ENCODE data around the gene TBC1D16.
A peak's percentile ranks its signal among the peaks of the same experiment; 100 is the strongest.
"Not testable (repeated sequence)": the region's sequence is repeated elsewhere in the genome, so short reads cannot be mapped to it uniquely, and the experiment has no call there.

TBC1D16 gene

DNA sequence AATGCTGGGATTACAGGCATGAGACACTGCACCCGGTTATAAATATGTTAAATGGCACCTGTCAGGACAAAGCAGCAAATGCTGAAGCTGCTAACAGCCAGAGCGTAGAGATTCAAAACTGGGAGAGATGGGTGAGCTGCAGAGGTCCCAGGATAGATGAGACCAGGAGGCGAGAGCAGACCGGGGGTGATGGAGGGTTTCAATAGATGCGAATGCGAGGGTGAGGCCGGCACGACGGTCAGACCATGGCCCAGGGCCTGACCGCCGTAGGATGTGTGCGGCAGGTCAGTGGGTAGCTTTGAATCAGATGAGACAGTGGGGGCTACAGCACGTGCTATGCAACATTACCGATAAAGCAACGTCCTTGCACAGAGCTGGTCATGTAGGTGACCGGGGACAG is 15.0 kb upstream of the TBC1D16 start:
- DNase-seq: no peak

- no peak for DNase-seq
Measured at GRCh38 chr17:80049986-80050385, 14.3 kb upstream of the TBC1D16 start.

DNA sequence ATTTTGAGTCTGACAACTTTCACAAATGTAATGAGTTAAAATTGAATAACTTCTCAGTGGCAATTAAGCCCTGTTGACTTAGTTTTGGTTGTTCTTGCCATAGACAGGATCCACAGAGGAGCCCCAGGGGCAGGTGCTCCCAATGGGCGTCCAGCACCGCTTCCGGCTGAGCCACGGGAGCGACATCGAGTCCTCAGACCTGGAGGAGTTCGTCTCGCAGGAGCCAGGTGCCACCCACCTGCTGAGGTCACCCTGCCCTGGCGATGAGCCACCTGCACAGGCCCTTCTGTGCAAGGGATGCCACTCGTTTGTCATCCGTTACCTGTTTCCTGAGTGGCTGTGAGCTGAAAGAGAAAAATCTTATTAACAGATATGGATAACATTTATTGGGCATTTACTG is 11.5 kb upstream of the TBC1D16 start:
- no peak for DNase-seq

GRCh38 chr17:80046709-80047108 is 11.0 kb upstream of the TBC1D16 start:
- not testable (repeated sequence) for DNase-seq

DNA sequence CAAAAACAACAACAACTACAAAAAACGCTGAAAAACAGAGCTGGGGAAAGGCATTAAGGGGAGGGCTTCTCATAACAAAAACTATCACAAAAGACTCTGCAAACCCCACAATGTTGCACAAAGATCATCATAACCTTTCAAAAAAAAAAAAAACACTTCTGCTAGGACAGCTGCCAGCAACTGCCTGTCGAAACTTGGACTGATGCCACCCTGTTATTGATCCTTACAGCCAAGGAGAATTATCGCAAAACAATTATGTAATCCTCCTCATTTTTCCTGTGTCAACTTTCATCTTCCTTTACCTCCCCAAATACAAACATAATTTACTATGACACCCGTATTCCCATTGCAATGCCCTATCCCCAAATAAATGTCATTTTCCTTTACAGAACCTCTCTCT is 10.0 kb upstream of the TBC1D16 start:
- DNase-seq: no peak

DNA sequence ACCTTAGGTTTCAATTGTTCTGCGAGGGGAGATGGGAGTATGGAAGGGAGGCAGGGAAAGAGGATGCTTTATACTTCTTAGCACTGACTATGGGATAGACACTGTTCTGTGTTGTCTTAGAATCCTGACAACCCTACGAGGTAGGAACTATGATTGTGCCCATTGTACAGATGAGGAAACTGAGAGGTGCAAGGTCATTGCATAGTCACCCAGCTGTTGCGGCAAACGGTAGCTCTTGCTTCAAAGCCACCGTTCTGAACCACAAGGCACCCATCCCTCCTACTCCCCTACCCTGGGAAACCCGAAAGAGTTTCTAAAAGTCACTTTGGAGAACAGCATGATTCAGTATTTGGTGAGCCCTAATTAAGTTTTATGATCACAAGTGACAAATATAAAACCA is 8.3 kb upstream of the TBC1D16 start:
- no peak for DNase-seq

- no peak for DNase-seq
Measured at GRCh38 chr17:80036715-80037477, 1.2 kb upstream of the TBC1D16 start.

GRCh38 chr17:80035937-80036714 is 454 bp upstream of the TBC1D16 start, which contains the start of gene CCDC40:
Gene CCDC40, plus strand, starts transcription at chr17:80036642. Its CDS starts 21 bp downstream, at chr17:80036663.
- peak; percentile 81 to 85 for DNase-seq

GRCh38 chr17:80034791-80035686 is 633 bp downstream of the TBC1D16 start:
- DNase-seq: peak; percentile 37

GRCh38 chr17:80033840-80034239 is 1.8 kb downstream of the TBC1D16 start:
- no peak for DNase-seq

GRCh38 chr17:80032614-80033171 is 3.0 kb downstream of the TBC1D16 start:
- no peak for DNase-seq

DNA sequence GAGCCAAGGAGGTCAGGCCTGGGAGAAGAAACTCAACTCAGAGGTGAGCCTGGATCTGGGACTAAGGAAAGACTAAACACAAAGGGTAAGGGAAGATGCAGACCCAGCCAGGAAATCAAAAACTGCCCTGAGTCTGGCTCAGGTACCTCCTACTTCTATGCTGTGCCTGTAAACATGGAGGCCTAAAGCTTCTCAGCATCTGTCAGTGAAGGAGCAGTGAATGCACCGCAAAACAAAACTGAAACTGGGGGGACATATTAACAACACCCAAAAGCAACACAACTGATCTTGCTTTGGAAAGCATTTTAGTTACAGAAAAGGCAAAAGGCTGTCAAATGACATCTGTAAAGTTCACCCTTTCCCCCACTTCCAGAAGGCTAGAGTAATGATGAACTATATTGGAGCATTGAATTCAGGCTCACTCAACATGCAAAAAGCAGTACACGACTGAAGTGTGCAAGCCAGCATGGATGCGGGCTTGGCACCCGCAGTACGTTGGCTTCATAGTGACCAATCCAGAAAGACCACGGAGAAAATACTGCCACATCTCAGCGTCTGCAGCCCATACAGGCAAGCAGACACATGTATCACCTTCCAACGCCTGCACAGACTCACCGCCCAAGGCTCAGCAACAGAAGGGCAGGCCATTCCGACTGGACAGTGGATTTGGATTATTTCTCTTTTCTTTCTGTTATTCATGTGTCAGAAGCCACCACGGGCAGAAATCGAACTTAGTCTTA is 3.8 kb downstream of the TBC1D16 start:
- DNase-seq: no peak

DNA sequence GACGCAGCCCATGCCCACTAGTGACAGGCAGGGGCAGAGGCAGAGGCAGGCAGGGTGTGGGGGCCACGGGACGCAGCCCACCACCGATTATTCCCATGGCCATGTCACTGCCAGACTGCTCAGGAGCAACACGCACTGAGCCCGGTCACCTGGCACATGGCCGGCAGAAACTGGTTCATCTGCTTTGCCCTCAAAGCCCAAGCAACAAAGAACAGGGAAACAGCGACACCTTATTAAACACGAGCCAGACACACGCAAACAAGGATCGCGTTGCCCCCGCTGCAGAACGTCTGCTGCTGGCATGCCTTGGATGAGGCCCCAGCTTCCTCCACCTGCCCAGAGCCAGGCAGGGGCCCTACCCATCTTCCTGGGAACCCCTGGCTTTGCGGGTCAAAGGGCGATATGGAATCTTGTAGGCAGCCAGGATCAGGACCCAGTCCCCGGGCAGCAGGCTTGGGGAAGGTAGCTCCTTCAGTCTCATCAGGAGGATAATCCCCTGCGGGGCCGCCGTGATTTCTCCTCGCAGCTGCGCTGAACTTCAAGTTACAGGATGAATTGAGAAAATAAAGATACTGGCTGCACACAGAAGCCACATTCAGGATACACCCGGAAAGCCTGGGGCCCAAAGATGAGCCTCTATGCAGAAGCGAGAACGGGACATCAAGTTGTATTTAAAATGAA is 4.8 kb downstream of the TBC1D16 start:
- no peak for DNase-seq

DNA sequence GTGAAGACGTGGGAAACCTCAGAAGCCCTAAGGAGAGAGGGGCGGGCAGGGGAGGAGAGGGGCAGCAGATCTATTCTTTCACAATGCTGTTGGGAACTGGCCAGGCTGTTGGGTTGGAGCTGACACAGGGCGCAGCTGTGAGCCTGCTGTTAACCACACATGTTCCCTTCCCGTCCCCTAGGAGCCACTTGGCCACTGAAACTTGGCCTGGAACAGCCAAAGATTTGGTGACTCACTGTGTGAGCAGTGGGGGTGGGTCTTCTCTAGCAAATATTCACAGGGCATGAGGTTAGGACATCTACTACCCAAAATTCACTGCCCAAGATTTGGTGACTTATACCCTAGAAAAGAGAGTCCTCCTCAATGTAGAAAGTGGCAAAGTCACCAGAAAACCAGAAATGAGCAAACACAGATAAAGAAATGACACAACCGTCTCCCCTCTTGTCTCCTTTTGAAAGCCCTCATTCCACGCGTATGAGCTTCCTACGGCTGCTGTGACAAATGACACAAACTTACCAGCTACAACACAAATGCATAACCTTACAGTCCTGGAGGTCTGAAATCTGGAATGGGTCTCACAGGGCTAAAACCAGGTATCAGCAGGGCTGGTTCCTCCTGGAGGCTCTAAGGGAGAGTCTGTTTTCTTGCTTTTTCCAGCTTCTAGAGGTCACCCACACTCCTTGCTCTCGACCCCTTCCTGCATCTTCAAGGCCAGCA is 6.3 kb downstream of the TBC1D16 start:
- peak; percentile 69 to 72 for DNase-seq

DNA sequence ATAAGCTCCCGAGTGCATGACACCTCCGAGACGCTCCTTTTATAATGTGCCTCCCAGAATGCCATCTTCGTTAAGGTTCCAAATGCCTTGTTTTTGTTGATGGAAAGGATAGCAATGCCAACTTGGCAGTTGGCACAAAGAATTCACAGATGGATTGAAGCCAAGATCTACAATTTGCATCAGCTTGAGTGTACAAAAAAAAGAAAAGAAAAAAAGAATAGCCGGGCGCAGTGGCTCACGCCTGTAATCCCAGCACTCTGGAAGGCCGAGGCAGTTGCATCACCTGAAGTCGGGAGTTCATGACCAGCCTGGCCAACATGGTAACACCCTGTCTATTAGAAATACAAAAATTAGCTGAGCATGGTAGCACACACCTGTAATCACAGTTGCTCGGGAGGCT is 7.6 kb downstream of the TBC1D16 start:
- DNase-seq: no peak

DNA sequence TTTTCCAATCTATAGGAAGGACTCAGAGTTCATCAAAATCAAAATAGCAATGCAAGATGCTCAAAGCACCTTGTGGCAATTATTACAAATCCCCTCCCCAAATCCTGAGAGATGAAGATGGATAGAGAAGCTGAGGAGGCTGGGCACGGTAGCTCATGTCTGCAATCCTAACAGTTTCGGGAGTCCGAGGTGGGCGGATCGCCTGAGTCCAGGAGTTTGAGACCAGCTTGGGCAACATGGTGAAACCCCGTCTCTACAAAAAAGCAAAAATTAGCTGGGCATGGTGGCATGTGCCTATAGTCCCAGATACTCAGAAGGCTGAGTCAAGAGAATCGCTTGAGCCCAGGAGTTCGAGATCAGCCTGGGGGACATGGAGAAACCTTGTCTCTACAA is 8.6 kb downstream of the TBC1D16 start:
- no peak for DNase-seq

- no peak for DNase-seq
Measured at GRCh38 chr17:80026359-80027042, 9.2 kb downstream of the TBC1D16 start.

DNA sequence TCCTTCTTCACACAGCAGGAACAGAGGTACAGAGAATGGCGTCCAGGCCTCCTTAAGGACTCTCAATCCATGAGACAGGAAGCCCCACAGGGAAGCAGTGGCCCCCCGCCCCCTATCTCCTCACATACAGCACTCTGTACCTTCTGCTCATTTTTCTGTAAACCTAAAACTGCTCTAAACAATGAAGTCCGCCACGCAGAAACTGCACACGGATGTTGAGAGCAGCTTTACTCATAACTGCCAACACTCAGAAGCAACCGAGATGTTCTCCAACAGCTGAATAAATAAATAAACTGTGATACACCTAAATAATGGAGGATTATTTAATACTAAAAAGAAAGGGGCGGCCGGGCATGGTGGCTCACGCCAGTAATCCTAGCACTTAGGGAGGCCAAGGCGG is 9.9 kb downstream of the TBC1D16 start:
- no peak for DNase-seq

DNA sequence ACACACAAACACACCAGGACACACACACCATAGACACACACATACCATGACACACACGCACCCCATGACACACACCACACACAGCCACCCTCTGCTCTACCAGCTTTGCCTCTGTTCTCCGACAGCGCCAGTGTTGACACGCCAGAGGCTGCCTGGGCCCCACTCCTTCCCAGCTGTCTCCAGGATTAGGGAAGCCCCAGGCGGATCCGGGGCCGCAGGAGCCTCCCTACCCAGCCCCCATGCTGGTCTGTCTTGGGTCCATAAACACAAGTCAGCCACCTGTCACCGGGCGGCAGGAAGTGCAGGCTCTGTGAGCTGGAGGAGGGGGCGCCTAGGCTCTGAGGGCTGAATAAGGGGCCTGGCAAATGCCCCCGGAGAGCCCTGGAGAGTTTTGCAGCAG is 10.5 kb downstream of the TBC1D16 start:
- DNase-seq: no peak
